ENCODE results near the gene IL36B. TPM values are rescaled to one million over a fixed set of nuclear protein-coding genes. Genes with fewer than 3 reads are reported as not detected.

Gene IL36B
- total and polyA plus RNA-seq, 2 donors = 0.11 TPM; not detected in 1

DNA sequence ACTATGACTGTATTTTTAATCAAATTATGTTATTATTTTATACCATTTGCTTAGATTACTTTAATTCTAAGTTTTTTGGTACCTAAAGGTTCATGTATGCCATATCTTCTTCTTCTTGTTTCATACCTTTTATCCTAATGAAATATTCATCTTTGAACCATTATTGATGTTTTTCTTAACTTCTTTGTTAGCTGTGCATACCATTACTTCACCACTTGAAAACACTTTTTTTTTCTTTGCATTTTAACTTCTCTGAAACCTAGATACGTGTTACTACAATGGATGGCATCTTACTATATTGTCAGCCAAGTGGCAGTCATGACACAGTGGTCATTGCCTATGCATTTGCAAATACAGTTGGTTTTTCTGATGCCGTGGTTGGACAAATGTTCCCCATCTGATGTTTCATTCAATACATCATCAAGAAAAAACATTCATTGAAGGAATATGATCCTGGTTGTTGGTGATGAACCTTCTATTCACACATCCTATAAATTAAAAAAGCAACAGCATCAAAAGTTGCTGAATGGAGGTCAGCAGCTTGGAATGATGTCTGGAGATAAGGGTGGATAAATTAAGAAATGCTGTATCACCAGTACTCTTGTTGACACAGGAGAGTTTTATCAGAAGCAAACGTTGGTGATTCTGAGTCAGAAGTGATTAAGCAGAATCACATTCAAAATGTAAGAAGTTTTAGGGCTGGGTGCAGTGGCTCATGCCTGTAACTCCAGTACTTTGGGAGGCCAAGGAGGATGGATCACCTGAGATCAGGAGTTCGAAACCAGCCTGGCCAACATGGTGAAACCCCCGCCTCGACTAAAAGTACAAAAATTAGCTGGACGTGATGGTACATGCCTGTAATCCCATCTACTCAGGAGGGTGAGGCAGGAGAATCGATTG is 40.0 kb downstream of the IL36B start:
- 88% methylated on average over 8 of the region's 8 CpGs for WGBS

DNA sequence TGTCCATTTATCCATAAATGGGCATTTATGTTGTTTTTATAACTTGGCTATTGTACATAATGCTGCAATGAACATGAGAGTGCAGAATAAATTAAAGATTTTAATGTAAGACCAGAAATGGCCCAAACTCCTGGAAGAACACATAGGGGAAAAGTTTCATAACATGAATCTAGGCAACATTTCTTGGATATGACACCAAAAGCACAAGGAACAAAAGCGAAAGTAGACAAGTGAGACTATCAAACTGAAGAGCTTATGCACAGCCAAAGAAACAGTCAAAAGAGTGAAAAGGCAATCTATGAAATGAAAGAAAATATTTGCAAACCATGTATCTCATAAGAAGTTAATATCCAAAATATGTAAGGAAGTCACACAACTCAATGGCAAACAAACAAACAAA is 41.6 kb downstream of the IL36B start:
- Histone ChIP-seq H3K27ac (ENCODE audit: low read depth in 1 of 2, low read length in 1 of 2) (no peak overlapping the region), H3K27me3 (ENCODE audit: control insufficient read depth in 2 of 2, insufficient read depth in 1 of 2, low read length in 1 of 2) (no peaks in the 10 kb centered on the region), H3K4me3 (ENCODE audit: low read length in 2 of 2) (no peak overlapping the region), H3K4me1 (ENCODE audit: control insufficient read depth in 2 of 2, insufficient read depth in 2 of 2, low read length in 2 of 2) (peaks cover 5 to 6% of the 10 kb centered on the region in 2 donors), H3K36me3 (ENCODE audit: control insufficient read depth in 2 of 2, insufficient read depth in 2 of 2, low read length in 1 of 2) (no peaks in the 10 kb centered on the region), H3K9me3 (ENCODE audit: control insufficient read depth in 2 of 2, insufficient read depth in 1 of 2, low read length in 1 of 2) (no peaks in the 10 kb centered on the region)
- WGBS = 97% methylated on average over 1 of the region's 1 CpG
- no peak for DNase-seq (ENCODE audit: low read depth in 6 of 9, low spot score in 9 of 9)

More for the DNA sequence above, 40.0 kb downstream of the IL36B start:
- DNase-seq (ENCODE audit: low read depth in 6 of 9, low spot score in 9 of 9) = no peak
- Histone ChIP-seq H3K4me1 (ENCODE audit: control insufficient read depth in 2 of 2, insufficient read depth in 2 of 2, low read length in 2 of 2) (peaks cover 5 to 6% of the 10 kb centered on the region in 2 donors), H3K27ac (ENCODE audit: low read depth in 1 of 2, low read length in 1 of 2) (no peak overlapping the region), H3K4me3 (ENCODE audit: low read length in 2 of 2) (no peak overlapping the region), H3K9me3 (ENCODE audit: control insufficient read depth in 2 of 2, insufficient read depth in 1 of 2, low read length in 1 of 2) (no peaks in the 10 kb centered on the region), H3K27me3 (ENCODE audit: control insufficient read depth in 2 of 2, insufficient read depth in 1 of 2, low read length in 1 of 2) (no peaks in the 10 kb centered on the region), H3K36me3 (ENCODE audit: control insufficient read depth in 2 of 2, insufficient read depth in 2 of 2, low read length in 1 of 2) (no peaks in the 10 kb centered on the region)

DNA sequence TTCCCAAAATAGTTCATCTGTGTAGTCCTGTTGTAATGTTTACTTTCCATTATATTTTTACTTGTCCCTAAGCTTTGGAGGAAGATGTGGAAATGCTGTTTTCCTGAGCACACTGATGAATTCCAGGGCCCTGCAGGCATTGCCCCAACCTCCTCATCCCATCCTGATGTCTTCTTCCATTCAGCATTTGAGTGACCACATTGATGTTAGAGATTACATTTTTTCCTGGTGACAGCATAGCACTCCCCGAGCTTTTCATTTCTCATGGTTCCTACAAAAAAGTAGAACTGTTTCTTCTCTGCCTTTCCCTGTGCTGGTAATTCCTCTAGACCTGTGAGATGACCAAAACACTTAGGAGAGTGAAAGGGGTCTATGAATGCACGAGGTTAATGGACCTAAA is 42.6 kb downstream of the IL36B start:
- H3K27ac ChIP-seq (ENCODE audit: low read depth in 1 of 2, low read length in 1 of 2) = no peak overlapping the region
- H3K4me3 ChIP-seq (ENCODE audit: low read length in 2 of 2) = no peak overlapping the region
- no peaks in the 10 kb centered on the region for H3K9me3 ChIP-seq (ENCODE audit: control insufficient read depth in 2 of 2, insufficient read depth in 1 of 2, low read length in 1 of 2)
- peaks cover 2 to 5% of the 10 kb centered on the region in 2 donors for H3K4me1 ChIP-seq (ENCODE audit: control insufficient read depth in 2 of 2, insufficient read depth in 2 of 2, low read length in 2 of 2)
- no peak for DNase-seq (ENCODE audit: low read depth in 6 of 9, low spot score in 9 of 9)
- WGBS = 72% methylated on average over 2 of the region's 2 CpGs
- no peaks in the 10 kb centered on the region for H3K27me3 ChIP-seq (ENCODE audit: control insufficient read depth in 2 of 2, insufficient read depth in 1 of 2, low read length in 1 of 2)
- H3K36me3 ChIP-seq (ENCODE audit: control insufficient read depth in 2 of 2, insufficient read depth in 2 of 2, low read length in 1 of 2) = no peaks in the 10 kb centered on the region

DNA sequence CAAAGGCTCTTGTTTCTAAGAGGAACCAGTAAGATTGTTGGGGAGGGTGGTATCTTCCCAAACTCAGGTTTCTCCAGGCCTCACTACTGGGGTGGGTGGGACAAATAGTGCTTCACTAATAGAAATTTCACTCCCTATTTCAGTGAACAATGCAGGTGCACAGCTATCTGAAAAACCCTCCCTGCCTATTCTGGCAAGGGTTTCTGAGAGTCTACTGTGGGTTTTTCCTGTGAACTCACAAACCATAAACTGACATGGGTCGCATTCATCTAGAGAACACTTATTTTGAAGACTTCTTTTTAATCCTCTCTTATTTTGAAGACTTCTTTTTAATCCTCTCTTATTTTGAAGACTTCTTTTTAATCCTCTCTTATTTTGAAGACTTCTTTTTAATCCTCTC is 43.0 kb downstream of the IL36B start:
- Histone ChIP-seq H3K4me3 (ENCODE audit: low read length in 2 of 2) (no peak overlapping the region), H3K9me3 (ENCODE audit: control insufficient read depth in 2 of 2, insufficient read depth in 1 of 2, low read length in 1 of 2) (no peaks in the 10 kb centered on the region), H3K27me3 (ENCODE audit: control insufficient read depth in 2 of 2, insufficient read depth in 1 of 2, low read length in 1 of 2) (no peaks in the 10 kb centered on the region), H3K27ac (ENCODE audit: low read depth in 1 of 2, low read length in 1 of 2) (peak overlapping the region in 1 of 2 donors; percentile 60), H3K4me1 (ENCODE audit: control insufficient read depth in 2 of 2, insufficient read depth in 2 of 2, low read length in 2 of 2) (peaks cover 2 to 5% of the 10 kb centered on the region in 2 donors), H3K36me3 (ENCODE audit: control insufficient read depth in 2 of 2, insufficient read depth in 2 of 2, low read length in 1 of 2) (no peaks in the 10 kb centered on the region)
- WGBS = 16% methylated on average over 1 of the region's 1 CpG
- DNase-seq (ENCODE audit: low read depth in 6 of 9, low spot score in 9 of 9) = peak in 3 of 9 donors; percentile 22 to 63 (median 22)

GRCh38 chr2:113007250-113007649 is 45.4 kb downstream of the IL36B start:
- Histone ChIP-seq H3K27ac (ENCODE audit: low read depth in 1 of 2, low read length in 1 of 2) (no peak overlapping the region), H3K9me3 (ENCODE audit: control insufficient read depth in 2 of 2, insufficient read depth in 1 of 2, low read length in 1 of 2) (no peaks in the 10 kb centered on the region), H3K4me3 (ENCODE audit: low read length in 2 of 2) (no peak overlapping the region), H3K4me1 (ENCODE audit: control insufficient read depth in 2 of 2, insufficient read depth in 2 of 2, low read length in 2 of 2) (peaks cover 2 to 5% of the 10 kb centered on the region in 2 donors), H3K27me3 (ENCODE audit: control insufficient read depth in 2 of 2, insufficient read depth in 1 of 2, low read length in 1 of 2) (no peaks in the 10 kb centered on the region), H3K36me3 (ENCODE audit: control insufficient read depth in 2 of 2, insufficient read depth in 2 of 2, low read length in 1 of 2) (no peaks in the 10 kb centered on the region)
- DNase-seq (ENCODE audit: low read depth in 6 of 9, low spot score in 9 of 9) = no peak
- WGBS = 96% methylated on average over 1 of the region's 1 CpG

DNA sequence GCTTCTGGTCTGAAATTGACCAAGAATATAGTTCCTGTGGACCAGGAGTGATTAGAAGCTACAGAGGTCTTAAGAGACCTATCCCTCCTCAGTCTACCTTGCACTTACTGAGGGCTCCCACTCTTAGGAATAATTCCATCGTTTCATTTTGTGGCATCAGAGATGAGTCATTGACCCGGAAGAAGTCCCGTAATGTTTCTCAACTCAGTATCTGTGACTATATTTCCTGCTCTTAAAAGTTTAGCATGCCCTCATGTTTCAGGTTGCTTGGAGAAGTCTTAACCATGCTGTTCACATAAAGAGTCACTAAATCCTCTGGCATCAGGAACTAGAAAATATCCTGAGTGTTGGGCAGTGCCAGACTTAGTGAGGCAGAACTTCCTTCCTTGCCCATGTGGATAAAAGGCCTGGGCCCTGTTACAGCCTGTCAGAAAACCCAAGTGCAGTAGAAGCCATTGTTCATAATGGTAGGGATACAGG is 47.6 kb downstream of the IL36B start, which contains the start of gene IL36A:
Gene IL36A, plus strand, starts transcription at position 430 of the 480 bp plus-strand sequence. CDS start 413 bp downstream, outside the sequence.
- DNase-seq (ENCODE audit: low read depth in 6 of 9, low spot score in 9 of 9) = no peak
- 98% methylated on average over 3 of the region's 3 CpGs for WGBS
- H3K27ac ChIP-seq (ENCODE audit: low read depth in 1 of 2, low read length in 1 of 2) = no peak within 1 kb of the TSS
- no peaks in the 10 kb centered on the region for H3K27me3 ChIP-seq (ENCODE audit: control insufficient read depth in 2 of 2, insufficient read depth in 1 of 2, low read length in 1 of 2)
- peaks cover 0 to 3% of the 10 kb centered on the region in 2 donors for H3K9me3 ChIP-seq (ENCODE audit: control insufficient read depth in 2 of 2, insufficient read depth in 1 of 2, low read length in 1 of 2)
- H3K4me1 ChIP-seq (ENCODE audit: control insufficient read depth in 2 of 2, insufficient read depth in 2 of 2, low read length in 2 of 2) = peaks cover 2 to 3% of the 10 kb centered on the region in 2 donors
- no peaks in the 10 kb centered on the region for H3K36me3 ChIP-seq (ENCODE audit: control insufficient read depth in 2 of 2, insufficient read depth in 2 of 2, low read length in 1 of 2)
- no peak within 1 kb of the TSS for H3K4me3 ChIP-seq (ENCODE audit: low read length in 2 of 2)

- DNase-seq (ENCODE audit: low read depth in 6 of 9, low spot score in 9 of 9) = no peak
- Histone ChIP-seq H3K9me3 (ENCODE audit: control insufficient read depth in 2 of 2, insufficient read depth in 1 of 2, low read length in 1 of 2) (peaks cover 0 to 11% of the 10 kb centered on the region in 2 donors), H3K27ac (ENCODE audit: low read depth in 1 of 2, low read length in 1 of 2) (no peak overlapping the region), H3K36me3 (ENCODE audit: control insufficient read depth in 2 of 2, insufficient read depth in 2 of 2, low read length in 1 of 2) (no peaks in the 10 kb centered on the region), H3K4me3 (ENCODE audit: low read length in 2 of 2) (no peak overlapping the region), H3K27me3 (ENCODE audit: control insufficient read depth in 2 of 2, insufficient read depth in 1 of 2, low read length in 1 of 2) (no peaks in the 10 kb centered on the region), H3K4me1 (ENCODE audit: control insufficient read depth in 2 of 2, insufficient read depth in 2 of 2, low read length in 2 of 2) (peaks cover under 1% of the 10 kb centered on the region in 2 donors)
- WGBS = 95% methylated on average over 2 of the region's 2 CpGs
Measured at GRCh38 chr2:113002677-113003076, 50.0 kb downstream of the IL36B start.

- Histone ChIP-seq H3K9me3 (ENCODE audit: control insufficient read depth in 2 of 2, insufficient read depth in 1 of 2, low read length in 1 of 2) (peaks cover 0 to 11% of the 10 kb centered on the region in 2 donors), H3K27me3 (ENCODE audit: control insufficient read depth in 2 of 2, insufficient read depth in 1 of 2, low read length in 1 of 2) (no peaks in the 10 kb centered on the region), H3K4me3 (ENCODE audit: low read length in 2 of 2) (no peak overlapping the region), H3K27ac (ENCODE audit: low read depth in 1 of 2, low read length in 1 of 2) (no peak overlapping the region), H3K36me3 (ENCODE audit: control insufficient read depth in 2 of 2, insufficient read depth in 2 of 2, low read length in 1 of 2) (no peaks in the 10 kb centered on the region), H3K4me1 (ENCODE audit: control insufficient read depth in 2 of 2, insufficient read depth in 2 of 2, low read length in 2 of 2) (peaks cover 12 to 18% of the 10 kb centered on the region in 2 donors)
- no peak for DNase-seq (ENCODE audit: low read depth in 6 of 9, low spot score in 9 of 9)
- 94% methylated on average over 1 of the region's 1 CpG for WGBS
Measured at GRCh38 chr2:113000436-113000835, 52.2 kb downstream of the IL36B start.

DNA sequence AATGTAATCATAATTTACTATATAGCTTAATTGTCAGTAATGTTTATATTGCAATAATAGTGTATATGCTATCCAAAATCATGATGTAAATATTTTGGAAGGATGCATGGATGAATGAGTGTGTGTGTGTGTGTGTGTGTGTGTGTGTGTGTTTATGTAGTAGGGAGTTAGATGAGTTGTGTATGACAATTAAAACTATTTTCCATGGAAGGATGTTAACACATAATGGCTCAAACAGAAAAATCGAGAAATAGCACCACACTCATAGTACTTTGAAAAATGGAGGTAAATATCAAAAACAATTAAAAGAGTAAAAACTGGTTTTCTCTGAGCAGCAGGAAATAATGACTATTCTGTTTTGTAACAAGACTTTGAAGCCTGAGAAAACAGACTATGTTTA is 55.5 kb downstream of the IL36B start:
- DNase-seq (ENCODE audit: low read depth in 6 of 9, low spot score in 9 of 9) = peak in 1 of 9 donors; percentile 51
- Histone ChIP-seq H3K9me3 (ENCODE audit: control insufficient read depth in 2 of 2, insufficient read depth in 1 of 2, low read length in 1 of 2) (peaks cover 0 to 16% of the 10 kb centered on the region in 2 donors), H3K4me3 (ENCODE audit: low read length in 2 of 2) (peak overlapping the region in 1 of 2 donors; percentile 12), H3K4me1 (ENCODE audit: control insufficient read depth in 2 of 2, insufficient read depth in 2 of 2, low read length in 2 of 2) (peaks cover 12 to 20% of the 10 kb centered on the region in 2 donors), H3K27ac (ENCODE audit: low read depth in 1 of 2, low read length in 1 of 2) (peak overlapping the region in 1 of 2 donors; percentile 80), H3K27me3 (ENCODE audit: control insufficient read depth in 2 of 2, insufficient read depth in 1 of 2, low read length in 1 of 2) (no peaks in the 10 kb centered on the region), H3K36me3 (ENCODE audit: control insufficient read depth in 2 of 2, insufficient read depth in 2 of 2, low read length in 1 of 2) (no peaks in the 10 kb centered on the region)
- 75% methylated on average over 1 of the region's 1 CpG for WGBS
